HG02870 (cell line): ENCODE results near the gene SALL4.
"Not testable (repeated sequence)": the region's sequence is repeated elsewhere in the genome, so short reads cannot be mapped to it uniquely, and the experiment has no call there.

Experiments
- ATAC-seq: cut with Tn5 transposase; IDR thresholded peaks from one replicate; pipeline ENCODE4 v1.9.1; 2021; ENCODE audit warnings: mild to moderate bottlenecking, moderate library complexity; ENCODE audit not compliant: unreplicated experiment

SALL4 gene

DNA sequence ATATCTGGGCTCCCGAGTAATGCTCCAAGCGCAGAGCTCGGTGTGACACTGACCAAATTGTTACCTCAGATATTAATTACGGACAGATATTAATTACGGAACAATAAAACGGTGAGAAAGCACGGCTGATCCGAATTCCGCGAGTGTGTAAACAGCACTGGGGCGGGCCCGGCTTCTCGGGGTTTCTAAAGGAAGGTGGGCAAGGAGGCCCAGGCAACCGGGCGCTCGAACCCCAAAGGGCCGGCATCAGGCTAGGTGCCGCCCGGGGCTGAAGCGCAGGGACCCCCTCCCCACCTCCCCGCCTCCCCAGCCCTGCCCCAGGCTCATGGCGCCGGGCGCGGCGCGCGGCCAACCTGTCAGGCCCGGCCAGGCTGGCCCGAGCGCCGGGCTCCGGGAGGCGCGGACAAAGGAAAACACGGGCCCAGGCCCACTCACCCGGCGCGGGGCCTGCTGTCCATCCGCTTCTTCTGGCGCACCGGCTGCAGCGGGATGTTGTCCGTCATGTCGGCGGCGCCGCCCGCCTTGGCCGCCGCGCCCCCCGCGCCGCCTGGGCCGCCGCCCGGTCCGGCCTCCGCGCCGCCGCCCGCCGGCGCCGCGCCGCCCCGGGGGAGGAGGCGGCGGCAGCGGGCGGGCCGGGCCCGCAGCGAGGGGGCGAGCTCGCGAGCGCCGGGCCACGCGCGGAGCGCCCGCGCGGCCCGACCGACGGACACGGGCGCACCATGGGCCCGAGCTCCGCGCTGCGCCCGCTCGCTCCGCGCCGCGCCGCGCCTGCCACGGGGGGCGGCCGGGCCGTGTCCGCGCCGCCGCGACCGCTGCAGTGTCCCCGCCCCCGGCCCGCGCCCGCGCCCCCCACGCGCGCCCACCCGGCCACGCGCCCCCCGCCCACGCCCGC lies 34.2 kb downstream of the SALL4 start, which contains the start of gene ATP9A:
Gene ATP9A, minus strand, starts transcription at position 524 of the 892 bp plus-strand sequence. Its CDS starts 21 bp downstream, at position 503.
- ATAC-seq = no peak

DNA sequence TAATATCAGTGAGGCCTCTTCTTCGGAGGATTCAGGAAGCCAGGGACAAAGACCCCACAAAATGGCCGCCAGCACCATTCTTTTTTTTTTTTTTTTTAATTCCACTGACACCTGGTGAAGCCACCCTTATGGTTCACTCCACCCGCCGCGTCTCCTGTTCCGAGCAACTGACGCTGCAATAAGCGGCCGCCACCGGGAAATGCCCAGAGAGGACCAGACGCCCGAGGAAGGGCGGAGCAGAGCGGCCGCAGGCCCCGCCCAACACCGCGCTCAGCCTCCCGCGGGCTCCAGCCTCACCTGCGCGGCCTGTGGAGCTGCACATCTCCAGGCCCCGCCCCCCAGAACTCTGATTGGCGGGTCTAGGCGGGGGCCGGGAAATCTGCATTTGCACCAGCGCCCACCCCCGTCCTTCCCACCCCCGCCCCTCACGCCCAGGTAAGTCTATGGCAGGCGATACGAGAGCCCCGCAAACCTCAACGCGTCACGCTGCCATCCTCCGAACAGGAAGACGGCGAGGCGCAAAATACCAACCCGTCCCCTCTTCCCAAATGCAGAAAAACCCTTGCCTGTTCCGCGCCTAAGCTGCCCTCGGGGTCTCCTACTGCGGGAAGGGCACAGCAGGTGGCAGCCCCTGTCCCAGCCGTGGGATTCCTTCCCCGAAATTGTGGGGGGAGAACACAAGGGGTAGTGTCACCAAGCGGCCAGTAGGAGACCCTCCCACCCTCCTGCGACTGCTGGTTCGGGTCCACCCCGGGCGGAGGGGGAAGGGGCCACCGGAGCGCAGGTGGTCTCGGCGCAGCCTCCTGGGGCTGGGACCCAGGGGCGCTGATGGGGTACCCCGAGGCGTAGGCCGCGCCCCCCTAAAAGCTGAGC lies 35.1 kb downstream of the SALL4 start:
- ATAC-seq = no peak

DNA sequence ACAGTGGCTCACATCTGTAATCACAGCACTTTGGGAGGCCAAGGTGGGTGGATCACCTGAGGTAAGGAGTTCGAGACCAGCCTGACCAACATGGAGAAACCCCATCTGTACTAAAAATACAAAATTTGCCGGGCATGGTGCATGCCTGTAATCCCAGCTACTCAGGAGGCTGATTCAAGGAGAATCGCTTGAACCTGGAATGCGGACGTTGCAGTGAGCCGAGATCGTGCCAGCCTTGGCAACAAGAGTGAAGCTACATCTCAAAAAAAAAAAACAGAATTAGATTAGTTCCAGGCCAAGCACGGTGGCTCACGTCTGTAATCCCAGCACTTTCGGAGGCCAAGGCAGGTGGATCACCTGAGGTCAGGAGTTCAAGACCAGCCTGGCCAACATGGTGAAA lies 36.9 kb downstream of the SALL4 start:
- not testable (repeated sequence) for ATAC-seq

DNA sequence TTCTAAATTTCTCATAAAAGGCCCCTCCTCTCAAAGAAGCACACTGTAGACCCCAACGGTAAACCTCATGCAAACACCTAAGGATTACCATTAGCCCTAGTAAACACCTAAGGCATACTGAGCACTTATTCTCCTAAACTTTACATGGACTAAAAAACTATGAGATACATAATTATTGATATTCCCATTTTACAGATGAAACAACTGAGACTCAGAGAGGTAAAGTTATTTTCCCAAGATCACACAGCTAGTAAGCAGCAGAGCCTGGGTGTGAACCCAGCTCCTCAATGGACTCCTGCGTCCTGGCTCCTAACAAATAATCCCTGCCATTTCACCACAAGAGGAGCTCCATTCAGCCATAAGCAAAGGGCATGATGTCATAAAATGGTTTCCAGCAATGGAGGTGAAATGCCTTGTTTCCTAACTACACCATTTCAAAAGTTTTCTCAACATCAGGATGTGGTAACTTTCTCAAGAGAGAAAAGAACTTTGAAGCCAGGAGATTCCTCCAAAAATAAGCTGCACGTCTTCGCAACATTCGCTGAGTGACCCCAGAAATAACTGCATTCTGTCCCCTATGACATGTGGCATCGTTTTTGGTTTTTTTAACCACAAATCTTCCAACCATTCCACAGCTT lies 38.2 kb downstream of the SALL4 start:
- ATAC-seq = no peak

DNA sequence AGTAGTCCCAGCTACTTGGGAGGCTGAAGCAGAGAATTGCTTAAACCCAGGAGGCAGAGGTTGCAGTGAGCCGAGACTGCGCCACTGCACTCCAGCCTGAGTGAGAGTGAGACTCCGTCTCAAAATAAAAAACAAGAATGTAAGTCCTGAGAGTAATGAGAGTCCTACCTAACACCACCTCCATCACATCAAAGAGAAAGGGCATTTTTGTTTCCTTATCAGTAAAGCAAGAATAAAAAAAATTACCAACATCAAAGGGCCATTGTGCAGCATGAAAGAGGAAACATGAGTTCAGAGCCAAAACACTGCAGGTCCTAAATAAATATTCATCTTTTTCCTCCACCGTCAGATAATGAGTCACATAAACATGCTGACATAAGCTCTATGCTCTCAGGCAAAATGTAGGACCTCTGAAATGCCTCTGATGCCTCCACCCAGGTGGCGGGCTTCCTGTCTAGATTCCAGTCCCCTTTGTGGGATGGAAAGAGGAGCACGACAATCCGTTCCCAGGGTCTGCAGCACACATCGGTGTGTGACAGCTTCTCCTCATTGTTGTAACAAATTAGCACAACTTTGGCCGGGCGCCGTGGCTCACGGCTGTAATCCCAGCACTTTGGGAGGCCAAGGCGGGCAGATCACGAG lies 41.3 kb downstream of the SALL4 start:
- no peak for ATAC-seq

DNA sequence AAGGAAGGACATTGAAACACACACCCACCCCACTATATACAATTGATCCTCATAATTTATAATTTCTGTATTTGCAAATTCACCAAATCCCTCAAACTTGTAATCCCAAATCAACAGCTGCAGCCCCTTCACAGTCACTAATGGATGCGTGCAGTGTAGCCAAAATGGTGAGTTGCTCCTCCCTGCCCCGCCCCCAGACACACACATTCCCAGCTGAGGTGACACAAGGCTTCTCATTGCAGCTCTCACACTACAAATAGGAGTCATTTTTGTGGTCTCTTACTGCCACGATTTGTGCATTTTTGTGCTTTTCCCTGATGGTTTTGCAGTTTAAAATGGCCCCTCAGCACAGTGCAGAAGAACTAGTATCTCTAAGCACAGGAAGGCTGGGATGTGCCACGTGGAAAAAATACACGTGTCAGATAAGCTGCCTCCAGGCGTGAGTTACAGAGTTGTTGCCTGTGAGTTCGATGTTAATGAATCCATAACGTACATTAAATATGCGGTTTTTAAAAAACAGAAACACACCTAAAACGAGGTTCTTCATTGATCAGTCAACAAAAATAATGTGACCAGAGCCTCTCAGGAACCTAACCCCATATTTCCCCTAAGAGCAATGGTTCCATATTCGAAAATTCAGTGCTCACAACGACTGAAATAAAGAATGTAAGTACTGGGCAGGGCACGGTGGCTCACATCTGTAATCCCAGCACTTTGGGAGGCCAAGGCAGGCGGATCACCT lies 42.4 kb downstream of the SALL4 start:
- no peak for ATAC-seq

DNA sequence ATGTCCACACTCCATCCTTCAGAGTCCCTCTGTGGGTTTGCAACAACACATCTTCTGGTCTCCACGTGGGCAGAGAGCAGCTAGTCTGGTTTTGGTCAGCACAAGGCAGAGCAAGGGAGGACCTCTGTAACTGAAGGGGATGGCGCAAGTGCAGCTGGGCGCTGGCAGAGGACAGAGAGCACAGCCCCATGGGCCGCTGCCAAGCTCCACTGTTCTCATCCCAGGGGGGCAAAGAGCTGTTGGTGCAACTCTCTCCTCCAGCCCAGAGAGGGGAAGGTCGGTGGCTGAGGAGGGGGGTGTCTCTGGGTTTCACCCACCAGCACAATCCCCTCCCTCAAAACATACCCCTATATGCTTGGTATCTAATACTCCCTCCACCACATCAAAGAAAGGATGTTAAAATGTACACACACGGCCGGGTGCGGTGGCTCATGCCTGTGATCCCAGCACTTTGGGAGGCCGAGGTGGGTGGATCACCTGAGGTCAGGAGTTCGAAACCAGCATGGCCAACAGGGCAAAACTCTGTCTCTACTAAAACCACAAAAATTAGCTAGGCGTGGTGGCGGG lies 43.3 kb downstream of the SALL4 start:
- no peak for ATAC-seq

DNA sequence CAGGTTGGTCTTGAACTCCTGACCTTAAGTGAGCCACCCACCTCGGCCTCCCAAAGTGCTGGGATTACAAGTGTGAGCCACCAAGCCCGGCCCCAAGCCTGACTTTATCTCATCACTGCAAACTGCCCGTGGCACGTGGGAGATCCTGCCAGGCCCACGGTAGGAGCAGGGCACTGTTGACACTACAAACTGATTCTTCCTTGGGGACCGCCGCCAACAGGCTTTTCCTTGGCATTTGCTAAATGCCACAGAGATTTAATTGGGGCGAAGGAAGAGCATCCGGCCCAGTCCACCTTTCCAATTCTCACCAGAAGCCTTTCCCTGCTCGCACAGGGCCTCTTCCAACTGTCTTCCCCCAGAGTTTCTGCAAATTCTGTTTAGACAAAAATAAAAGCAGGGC lies 45.1 kb downstream of the SALL4 start:
- ATAC-seq = no peak

DNA sequence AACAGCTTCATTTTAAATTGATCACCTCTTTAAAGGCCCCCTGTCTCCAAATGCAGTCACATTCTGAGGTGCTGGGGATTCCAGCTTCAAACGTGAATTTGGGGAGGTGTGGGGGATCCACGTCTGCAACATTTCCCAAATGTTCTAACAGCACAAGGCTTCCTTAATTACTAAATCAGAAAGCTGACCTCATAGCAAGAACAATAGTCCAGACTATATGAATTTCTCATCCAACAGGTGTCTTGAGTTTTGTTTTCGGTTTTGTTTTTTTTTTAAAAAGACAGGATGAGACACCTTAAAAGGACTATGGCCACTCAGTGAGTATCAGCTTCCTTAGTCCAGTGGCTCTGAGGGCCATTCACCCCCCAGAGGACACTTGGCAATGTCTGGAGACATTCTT lies 45.7 kb downstream of the SALL4 start:
- peak; percentile 66 for ATAC-seq

DNA sequence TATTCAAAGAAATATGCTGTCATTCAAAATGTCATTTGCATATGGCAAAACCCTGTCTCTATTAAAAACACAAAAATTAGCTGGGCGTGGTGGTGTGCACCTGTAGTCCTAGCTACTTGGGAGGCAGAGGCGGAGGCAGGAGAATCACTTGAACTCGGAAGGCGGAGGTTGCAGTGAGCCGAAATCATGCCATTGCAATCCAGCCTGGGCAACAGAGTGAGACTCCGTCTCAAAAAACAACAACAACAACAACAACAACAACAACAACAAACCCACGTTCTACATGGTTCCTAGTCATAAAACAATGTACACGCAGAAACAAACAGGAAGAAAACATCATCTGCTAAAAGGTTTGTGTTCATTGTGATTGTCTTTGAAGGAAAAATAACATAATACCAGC lies 49.1 kb downstream of the SALL4 start:
- ATAC-seq = not testable (repeated sequence)

DNA sequence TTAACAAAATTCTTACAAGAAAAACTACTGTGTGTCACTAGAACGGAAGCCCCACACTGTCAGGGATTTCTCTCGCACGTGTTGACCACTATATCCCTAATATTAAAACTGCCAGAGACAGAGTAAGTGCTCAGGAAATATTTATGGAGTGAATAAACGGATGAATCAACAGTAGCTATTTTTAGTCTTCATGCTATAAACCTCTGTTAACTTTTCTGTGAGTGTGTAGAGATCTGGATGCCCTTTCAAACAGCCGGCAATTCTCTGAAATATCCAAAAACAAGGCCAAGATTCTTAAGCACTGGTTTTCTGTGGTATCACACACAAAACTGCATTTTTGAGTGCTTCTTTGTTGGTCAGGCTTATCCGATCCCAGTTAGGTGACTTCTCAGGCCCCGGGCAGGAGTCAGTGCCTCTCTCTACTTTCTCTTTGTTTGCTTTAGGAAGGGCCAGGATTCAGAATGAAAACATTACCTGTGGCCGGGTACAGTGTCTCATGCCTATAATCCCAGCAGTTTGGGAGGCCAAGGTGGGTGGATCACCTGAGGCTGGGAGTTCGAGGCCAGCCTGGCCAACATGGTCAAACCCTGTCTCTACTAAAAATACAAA lies 49.9 kb downstream of the SALL4 start:
- no peak for ATAC-seq

DNA sequence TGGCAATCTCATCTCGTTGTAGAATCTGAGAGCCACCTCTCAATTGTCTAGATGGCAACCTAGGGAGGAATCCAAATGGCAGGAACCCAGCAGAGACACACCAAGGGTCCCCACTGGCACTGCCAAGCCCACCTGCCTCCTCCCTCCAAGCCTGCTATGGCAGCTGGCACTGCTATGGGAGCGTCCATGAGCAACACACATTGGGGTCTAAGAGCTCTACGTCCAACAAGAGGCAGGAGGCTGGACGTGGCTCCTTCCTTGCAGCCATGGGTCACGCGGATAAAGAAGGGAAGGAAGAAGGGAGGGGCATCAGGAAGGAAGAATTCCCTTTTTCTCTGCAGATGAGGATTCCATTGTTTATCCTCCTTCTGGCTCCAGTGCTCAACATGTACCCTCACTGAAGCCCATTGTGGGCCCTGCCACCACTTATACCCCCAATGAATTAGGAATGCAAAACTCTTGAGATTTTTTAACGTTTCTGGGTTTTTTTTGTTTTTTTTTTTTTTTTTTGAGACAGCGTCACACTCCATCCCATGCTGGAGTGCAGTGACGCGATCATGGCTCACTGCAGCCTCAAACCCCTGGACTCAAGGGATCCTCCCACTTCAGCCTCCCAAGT lies 51.4 kb downstream of the SALL4 start:
- no peak for ATAC-seq

DNA sequence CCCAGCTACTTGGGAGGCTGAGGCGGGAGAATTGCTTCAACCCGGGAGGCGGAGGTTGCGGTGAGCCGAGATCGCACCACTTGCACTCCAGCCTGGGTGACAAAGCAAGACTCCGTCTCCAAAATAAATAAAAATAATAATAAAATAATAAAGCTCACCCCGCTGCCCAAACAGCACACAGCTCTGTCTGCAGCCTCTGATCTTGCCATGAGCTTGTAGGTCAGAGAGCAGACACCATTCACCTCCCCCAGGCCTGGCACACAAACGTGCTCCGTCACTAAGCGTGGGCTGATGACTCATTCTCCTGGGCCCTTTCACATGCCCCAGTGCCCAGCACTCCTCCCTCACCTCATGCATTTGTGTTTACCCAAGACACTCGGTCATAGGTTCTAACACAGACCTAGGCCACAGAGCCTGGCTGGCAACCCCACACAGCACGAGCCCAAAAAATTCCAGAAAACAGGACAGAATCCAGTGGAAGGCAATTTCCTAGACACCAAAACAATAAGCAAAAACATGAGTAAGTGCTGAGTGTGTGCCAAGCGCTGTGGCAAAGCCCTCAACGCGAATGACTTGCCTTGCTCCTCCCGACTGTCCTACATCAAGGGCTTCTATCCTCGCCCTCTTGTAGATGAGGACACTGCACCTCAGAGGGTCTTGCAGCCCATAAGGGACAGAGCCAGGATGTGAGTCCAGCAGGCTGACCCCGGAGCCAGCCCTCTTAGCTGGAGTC lies 52.1 kb downstream of the SALL4 start:
- ATAC-seq = no peak

DNA sequence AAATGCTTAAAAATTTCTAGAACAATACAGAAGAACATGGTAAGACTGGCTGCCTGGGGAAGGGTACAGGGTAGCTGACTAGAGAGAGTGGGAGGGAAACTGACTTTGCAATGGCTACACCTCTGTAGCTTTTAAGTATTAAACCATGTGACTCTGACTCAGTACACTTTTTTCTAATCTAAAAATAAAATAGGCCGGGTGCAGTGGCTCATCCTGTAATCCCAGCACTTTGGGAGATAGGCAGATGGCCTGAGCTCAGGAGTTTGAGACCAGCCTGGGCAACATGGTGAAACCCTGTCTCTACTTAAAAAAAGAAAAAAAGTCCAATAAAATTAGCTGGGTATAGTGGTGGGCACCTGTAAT lies 52.7 kb downstream of the SALL4 start:
- no peak for ATAC-seq

DNA sequence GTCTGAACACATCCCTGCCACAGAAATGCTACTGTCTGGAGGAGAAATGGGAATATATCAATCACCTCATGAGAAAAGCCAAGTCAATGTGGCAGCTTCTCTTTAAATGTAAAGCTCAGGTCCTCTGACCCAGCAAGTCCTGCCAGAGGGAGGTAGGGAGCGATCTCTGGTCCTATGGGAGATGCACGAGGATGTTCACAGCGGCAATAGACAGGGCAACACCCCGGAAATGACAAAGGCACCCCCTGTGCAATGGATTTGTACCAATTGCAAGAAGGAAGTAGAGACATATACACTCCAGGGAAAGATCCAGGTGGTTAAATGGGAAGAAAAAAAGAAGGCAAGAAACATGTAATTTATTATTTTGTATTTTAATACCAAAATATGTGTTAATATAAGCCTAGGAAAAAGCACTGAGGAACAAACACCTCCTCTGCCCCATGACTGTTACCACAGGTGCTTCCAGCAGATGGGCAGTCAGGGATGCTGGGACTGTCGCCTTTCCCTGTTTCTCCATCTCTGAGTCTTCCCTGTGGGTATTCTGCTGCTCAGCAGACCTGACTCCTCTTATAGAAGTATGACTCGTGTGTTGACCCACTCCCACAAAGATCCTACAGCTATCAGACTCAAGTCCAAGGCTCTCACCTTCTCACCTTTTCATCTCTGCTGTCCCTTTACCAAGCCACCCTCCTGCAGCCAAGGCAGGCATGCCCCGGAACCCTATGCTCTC lies 55.0 kb downstream of the SALL4 start:
- ATAC-seq = no peak

DNA sequence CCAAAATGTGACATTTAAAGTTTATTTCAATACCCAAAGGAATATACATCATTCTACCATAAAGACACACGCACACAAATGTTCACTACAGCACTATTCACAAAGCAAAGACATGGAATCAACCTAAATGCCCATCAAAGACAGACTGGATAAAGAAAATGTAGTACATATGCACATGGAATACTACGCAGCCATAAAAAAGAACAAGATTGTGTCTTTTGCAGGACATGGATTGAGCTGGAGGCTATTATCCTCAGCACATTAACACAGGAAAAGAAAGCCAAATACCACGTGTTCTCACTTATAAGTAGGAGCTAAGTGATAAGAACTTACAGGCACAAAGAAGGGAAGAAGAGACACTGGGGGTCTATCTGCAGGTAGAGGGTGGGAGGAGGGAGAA lies 56.5 kb downstream of the SALL4 start:
- ATAC-seq = no peak

DNA sequence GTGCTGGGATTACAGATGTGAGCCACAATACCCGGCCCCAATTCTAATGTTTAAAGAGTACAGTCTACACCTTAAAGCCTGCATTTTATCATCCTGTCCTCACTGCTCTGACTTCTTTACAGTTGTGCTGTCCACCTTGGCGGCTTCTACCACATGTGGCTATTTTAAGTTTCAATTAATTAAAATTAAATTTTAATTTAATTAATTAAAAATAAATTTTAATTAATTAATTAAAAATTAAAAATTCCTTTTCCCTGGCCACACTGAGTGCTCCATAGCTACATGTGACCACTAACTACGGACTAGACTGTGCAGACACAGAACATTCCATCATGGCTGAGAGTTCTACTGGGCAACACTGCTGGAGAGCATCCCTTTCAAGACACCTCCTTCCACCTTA lies 61.5 kb downstream of the SALL4 start:
- no peak for ATAC-seq

DNA sequence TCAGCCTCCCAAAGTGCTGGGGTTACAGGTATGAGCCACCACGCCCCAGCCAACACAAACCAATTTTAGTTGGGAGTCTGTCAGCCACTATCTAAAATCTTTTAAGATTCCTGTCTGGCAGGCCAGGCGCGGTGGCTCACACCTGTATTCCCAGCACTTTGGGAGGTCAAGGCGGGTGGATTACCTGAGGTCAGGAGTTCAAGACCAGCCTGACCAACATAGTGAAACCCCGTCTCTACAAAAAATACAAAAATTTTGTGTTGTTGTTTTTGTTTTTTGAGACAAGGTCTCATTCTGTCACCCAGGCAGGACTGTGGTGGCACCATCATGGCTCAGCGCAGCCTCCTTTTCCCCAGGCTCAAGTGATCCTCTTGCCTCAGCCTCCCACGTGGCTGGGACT lies 62.0 kb downstream of the SALL4 start:
- ATAC-seq = not testable (repeated sequence)
